KOPT-K1 (cell line): Measurements from ENCODE around the gene CEP350.
"Not testable (repeated sequence)": the region's sequence is repeated elsewhere in the genome, so short reads cannot be mapped to it uniquely, and the experiment has no call there.

ENCODE experiments used
- H3K27ac ChIP-seq: fragments of 200-600 bp; sonication (generic); 2 replicates; pipeline ENCODE4 v1.5.1; 2016; ENCODE audit warnings: antibody characterized with exemption, mild to moderate bottlenecking, low read depth, low read length; ENCODE audit not compliant: poor library complexity, severe bottlenecking
- H3K36me3 ChIP-seq: fragments of 200-600 bp; sonication (generic); 2 replicates; pipeline ENCODE4 v1.5.1; 2017; ENCODE audit warnings: antibody characterized with exemption, mild to moderate bottlenecking, low read length, moderate library complexity; ENCODE audit not compliant: insufficient read depth
- H3K9me3 ChIP-seq: fragments of 200-600 bp; sonication (generic); 2 replicates; pipeline ENCODE4 v1.5.1; 2017; ENCODE audit warnings: antibody characterized with exemption, low read length, mild to moderate bottlenecking; ENCODE audit not compliant: insufficient read depth, poor library complexity, severe bottlenecking

CEP350 gene

DNA sequence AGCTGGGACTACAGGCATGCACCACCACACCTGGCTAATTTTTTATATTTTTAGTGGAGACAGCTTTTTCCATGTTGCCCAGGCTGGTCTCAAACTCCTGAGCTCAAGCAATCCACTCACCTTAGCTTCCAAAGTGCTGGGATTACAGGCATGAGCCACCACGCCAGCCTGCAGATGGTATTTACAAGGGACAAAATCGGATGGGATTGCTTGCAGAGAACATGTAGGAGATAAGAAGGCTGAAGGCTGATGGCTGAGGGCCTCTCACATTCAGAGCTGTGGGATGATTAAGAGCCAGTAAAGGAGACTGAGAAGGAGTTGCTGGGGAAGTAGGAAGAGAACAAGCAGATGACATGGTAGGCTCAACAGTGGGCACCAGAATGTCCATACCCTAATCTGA lies 176.0 kb downstream of the CEP350 start:
- no peaks in the 10 kb centered on the region for H3K9me3 ChIP-seq
- no peaks in the 10 kb centered on the region for H3K36me3 ChIP-seq
- no peak overlapping the region for H3K27ac ChIP-seq

DNA sequence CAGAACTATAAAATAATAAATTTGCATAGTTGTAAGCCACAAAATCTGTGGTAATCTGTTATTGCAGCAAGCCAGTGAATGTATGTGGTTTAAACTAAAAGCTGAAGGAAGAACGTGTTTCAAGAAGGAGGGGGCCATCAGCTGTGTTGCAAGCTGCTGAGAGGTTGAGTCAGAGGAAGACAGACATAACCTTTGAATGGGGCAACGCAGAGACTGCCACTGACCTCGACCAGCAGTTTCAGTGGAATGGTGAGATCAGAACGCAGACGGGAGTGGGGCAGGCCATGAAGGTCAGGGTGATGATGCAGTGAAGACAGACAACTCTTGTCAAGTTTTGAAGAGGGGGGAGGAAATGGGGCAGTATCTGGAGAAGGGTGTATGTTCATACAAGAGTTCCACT lies 176.9 kb downstream of the CEP350 start:
- H3K36me3 ChIP-seq: no peaks in the 10 kb centered on the region
- H3K27ac ChIP-seq: no peak overlapping the region
- no peaks in the 10 kb centered on the region for H3K9me3 ChIP-seq

DNA sequence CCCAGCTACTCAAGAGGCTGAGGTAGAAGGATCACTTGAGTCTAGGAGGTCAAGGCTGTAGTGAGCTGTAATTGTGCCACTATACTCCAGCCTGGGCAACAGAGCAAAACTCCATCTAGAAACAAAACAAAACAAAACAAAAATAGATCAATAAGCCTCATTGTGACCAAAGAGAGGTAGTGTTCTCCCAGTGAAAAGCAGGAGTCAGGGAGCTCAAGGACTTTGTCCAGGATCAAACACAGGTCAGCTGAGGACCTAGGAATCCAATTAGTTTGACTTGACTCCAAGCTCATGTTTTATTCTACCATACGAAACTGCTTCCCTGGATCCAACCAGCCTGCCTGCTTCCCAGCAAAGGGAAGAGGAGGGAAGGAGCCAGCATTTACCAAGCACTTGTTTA lies 178.6 kb downstream of the CEP350 start:
- Histone ChIP-seq H3K36me3 (no peaks in the 10 kb centered on the region), H3K9me3 (no peaks in the 10 kb centered on the region), H3K27ac (no peak overlapping the region)

DNA sequence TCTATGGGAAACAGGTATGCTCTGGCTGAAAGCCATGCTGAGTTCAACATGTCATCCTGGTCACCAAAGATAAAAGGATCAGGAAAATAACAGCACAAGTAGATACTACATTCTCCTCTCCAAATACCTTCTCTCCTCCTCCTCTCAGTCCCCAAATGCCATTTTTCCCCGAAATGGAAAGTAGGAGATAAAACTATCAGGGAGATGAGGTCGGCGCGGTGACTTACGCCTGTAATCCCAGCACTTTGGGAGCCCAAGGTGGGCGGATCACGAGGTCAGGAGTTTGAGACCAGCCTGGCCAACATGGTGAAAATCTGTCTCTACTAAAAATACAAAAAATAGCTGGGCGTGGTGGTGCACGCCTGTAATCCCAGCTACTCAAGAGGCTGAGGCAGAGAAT lies 179.1 kb downstream of the CEP350 start:
- H3K27ac ChIP-seq, H3K36me3 ChIP-seq: not testable (repeated sequence)

DNA sequence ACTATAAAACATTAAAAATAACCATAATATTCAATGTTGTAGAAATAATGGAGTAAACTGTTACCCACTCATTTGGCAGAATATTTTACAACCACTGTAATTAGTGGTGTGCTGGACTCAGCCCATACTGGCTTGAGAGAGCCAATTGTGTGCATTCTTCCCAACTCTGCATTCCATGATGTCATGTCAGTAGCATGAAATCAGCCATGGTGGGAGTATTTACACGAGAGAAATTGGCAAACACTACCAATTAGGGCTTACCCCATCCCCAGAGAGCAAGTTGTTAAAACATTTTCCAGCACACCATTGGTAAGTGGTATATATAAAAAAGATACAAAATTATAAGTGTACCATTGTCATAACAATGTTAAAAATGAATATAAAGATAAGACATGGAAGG lies 180.9 kb downstream of the CEP350 start:
- no peak overlapping the region for H3K27ac ChIP-seq
- H3K9me3 ChIP-seq: no peaks in the 10 kb centered on the region
- no peaks in the 10 kb centered on the region for H3K36me3 ChIP-seq

More for the DNA sequence above, 179.1 kb downstream of the CEP350 start:
- not testable (repeated sequence) for H3K9me3 ChIP-seq

DNA sequence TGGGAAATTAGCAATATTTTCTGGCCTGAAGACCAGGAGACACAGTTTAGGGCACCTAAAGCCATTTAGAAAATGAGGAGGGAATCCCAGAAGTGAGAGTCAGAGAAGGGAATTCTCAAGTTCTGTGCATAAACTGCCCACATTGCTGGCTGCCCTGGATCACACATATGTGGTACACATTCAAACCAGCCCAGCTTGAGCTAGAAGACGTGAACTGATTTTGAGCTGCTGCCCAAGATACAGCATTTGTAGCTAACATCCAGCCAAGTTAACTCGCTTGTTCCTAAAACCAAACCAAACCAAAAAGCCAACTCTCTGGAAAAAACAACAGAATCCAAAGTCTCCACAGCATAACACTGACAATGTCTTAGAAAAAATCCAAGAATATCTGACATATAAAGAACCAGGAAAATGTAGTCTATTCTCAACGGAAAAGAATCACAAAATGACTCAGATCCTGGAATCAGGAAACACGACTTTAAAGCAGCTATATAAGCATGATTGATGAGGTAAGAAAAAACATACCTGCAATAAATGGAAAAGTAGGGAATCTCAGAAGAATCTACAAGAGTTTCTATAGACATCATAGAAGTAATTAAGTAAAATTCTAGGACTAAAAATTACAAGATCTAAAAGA lies 181.8 kb downstream of the CEP350 start:
- H3K9me3 ChIP-seq: no peaks in the 10 kb centered on the region
- H3K36me3 ChIP-seq: no peaks in the 10 kb centered on the region
- no peak overlapping the region for H3K27ac ChIP-seq

DNA sequence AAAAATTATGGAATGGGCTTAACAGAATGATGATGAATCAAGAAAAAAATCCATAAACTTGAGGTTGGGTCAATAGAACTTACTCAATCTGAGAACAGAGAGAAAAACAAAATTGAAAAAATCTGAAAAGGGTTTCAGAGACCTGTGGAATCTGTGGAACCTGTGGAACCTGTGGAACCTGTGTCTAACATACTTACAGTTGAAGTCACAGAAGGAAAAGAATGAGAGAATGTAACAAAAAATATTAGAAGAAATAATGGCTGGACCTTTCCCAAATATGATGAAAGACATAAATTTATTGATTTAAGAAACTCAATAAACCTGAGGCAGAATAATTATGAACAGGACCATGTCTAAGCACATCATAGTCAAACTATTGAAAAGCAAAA lies 182.4 kb downstream of the CEP350 start:
- Histone ChIP-seq H3K27ac (no peak overlapping the region), H3K9me3 (no peaks in the 10 kb centered on the region), H3K36me3 (no peaks in the 10 kb centered on the region)

DNA sequence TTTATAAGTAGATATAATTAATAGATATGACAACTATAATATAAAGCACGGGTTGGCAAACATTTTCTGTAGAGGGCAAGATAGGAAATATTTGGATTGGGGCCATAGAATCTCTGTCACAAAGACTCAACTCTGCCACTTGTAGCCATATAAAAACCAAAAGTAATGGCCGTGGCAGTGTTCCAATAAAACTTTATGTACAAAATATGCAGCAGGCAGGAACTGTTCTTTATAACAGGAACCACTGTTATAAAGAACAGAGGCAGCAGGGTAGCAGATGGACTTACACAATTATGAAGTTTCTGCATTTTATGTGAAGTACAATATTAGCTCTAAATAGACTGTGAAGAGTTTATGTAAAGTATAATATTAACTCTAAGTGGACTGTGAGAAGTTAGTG lies 183.2 kb downstream of the CEP350 start:
- H3K27ac ChIP-seq: no peak overlapping the region
- H3K36me3 ChIP-seq: no peaks in the 10 kb centered on the region
- no peaks in the 10 kb centered on the region for H3K9me3 ChIP-seq

DNA sequence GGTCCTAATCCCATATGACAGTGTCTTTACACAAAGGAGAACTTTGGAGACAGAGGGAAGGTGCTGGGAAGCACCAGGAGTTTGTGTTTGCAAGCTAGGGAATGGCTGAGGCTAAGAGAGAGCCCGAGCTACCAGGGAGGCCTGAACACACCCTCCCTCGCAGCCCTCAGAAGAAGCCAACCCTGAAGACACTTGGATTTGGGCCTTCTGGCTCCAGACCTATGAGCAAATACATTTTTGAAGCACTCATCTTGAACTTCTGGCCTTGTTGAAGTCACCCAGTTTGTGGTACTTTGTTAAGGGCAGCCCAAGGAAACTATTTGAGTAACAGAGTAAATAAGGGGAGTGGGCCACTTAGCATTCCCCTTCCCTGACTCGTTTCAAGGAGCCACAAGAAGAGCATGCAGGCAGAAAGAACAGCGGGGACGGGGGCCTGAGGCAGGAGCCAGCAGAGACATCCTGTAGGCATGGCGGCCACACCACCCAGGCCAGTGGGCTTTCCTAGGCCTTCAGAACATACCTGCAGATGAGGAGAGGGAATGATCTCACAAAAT lies 186.8 kb downstream of the CEP350 start:
- Histone ChIP-seq H3K27ac (no peak overlapping the region), H3K36me3 (no peaks in the 10 kb centered on the region), H3K9me3 (no peaks in the 10 kb centered on the region)

DNA sequence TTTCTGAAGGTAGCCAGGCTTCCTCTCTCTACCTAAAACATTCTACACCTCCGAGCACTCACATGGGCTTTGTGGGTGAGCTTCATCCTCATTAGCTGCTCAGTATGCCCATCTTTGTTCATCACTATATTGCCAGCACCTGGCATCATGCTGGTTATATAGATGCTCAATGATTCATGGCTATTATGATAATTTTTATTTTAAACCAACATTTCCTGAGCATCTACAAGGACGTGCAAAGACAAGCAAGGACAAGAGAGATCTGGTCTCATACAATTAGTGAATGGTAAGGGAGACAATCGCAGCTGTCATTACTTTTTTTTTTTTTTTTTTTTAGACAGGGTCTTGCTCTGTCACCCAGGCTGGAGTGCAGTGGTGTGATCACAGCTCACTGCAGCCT lies 188.7 kb downstream of the CEP350 start:
- Histone ChIP-seq H3K36me3 (no peaks in the 10 kb centered on the region), H3K27ac (no peak overlapping the region), H3K9me3 (no peaks in the 10 kb centered on the region)

DNA sequence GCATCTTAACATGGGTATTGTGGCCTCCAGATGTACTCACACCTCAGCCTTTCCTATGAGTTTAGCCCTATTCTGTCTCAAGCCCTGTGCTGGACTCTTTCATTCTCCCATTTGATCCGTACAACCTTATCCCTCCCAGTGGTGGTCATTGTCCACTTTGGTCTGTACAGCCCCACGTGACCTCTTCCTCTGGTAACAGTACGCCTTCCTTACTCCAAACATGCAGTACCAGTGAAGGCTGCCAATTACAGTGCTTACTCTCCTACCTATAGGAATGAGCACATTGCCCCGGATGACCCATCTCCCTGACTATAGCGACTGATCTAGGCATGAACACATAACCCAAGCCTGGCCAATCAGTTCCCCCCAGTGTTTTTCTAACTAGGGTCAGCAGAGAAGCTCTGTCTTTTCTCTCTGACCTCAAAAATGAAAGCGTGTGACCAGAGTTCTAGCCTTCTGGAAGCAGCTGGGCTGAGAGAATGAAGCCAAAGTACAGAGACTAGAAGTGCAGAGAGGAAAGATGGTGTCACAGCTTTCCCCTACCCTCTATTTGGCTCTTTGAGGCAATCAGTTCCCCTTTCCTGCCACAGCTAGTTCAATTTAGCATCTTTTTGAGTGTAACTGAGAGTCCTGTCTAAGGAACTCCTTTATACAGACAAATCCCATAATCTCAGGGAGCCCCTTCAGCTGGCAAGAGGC lies 190.2 kb downstream of the CEP350 start:
- Histone ChIP-seq H3K27ac (no peak overlapping the region), H3K9me3 (no peaks in the 10 kb centered on the region), H3K36me3 (no peaks in the 10 kb centered on the region)

DNA sequence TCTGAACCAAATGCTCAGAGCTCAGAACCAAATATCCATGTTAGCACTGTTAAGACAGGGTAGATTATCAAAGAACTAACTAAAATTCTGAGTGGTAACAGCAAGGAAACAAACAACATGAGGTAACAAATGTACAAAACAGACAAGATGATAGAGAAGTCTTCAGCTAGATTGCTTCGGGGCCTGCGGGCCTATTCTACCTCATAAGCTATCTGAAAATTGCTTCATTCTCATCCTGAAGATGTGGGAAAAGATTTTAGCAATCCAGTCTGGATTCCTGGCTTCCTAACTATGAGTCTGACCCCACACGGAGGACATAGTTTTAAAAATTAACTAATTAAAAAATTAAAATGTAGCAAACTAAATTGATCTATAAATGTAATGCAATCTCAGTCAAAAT lies 190.8 kb downstream of the CEP350 start:
- no peak overlapping the region for H3K27ac ChIP-seq

DNA sequence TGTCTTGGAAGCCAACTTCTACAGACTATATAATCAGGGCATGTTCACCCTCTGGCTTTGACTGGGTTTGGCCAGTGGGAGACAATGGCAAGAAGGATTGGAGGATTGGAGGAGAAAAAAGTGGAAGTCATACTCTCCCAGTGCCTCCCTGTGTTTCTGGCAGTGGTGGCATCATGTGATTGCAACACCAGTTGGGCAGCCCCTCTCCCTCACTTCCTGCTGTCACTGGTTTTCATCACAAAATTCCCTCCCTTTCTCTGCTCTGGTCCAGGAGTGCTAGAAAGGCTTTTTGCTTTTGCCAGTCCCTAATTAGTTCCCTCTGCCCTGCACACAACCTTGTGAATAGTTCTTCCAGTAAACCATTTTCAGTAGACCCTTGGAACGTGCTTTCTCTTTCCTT lies 196.4 kb downstream of the CEP350 start:
- H3K36me3 ChIP-seq: no peaks in the 10 kb centered on the region
- H3K9me3 ChIP-seq: no peaks in the 10 kb centered on the region
- H3K27ac ChIP-seq: no peak overlapping the region

More for the DNA sequence above, 190.8 kb downstream of the CEP350 start:
- no peaks in the 10 kb centered on the region for H3K36me3 ChIP-seq
- H3K9me3 ChIP-seq: no peaks in the 10 kb centered on the region

DNA sequence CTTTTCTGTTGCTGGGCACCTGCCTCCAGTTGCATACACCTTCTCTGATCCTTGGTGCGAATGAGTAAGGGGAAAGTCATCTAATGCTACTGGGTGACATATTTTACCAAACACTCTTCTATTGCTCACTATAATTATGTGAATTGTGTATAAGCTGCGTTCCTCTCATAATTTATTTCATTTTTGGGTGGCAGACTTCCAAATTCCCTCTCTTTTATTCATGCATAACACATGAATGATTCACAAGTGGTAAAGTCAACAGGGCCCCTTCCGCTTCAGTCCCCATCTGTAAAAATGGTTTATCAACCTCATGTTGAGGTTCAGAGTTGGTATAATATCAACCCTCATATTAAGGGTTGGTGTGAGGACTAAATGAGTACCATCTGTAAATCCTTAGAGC lies 196.9 kb downstream of the CEP350 start:
- no peak overlapping the region for H3K27ac ChIP-seq
- H3K36me3 ChIP-seq: no peaks in the 10 kb centered on the region
- H3K9me3 ChIP-seq: no peaks in the 10 kb centered on the region

DNA sequence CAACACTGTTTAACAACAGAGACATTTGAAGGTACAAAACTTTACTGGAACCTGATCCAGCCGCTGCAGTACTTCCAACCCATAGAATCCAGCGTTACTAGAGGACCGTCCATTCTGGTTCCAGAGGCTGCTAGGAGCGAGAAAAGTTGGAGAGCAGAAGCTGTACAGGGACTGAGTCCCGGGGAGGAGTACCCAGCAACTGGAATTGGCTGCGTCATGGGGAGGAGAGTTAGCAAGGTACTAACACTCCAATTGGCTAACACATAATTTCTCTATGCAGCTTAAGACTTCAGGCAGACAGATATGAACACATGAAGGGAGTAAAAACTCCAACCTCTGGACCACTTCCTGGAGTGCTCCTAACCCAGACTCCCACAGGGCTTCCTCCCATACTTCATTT lies 198.0 kb downstream of the CEP350 start:
- H3K9me3 ChIP-seq: no peaks in the 10 kb centered on the region
- H3K27ac ChIP-seq: no peak overlapping the region
- no peaks in the 10 kb centered on the region for H3K36me3 ChIP-seq

DNA sequence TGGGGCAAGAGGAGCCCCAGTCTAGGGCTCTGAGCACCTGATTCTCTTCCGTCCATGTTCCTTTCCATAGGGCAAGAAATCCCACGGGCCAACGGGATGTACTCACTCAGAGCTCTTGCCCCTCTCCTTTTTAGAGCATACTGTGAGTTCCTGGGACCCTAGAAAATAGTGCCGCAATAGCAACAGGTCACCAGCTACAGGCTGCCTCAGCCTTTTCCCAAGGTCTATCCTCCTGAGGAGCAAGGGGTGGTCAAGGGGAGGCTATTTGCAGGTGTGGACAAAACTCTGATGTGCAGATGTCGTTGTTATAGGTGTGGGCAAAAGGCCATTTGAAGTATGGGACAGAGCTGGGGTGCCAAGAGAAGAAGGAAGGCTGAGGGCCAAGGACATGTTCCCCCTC lies 198.4 kb downstream of the CEP350 start:
- no peaks in the 10 kb centered on the region for H3K9me3 ChIP-seq
- H3K27ac ChIP-seq: no peak overlapping the region
- H3K36me3 ChIP-seq: no peaks in the 10 kb centered on the region
